KBM-7 (cell line): ENCODE results near the gene PLD3.

ENCODE experiments used
- DNase-seq: peaks from one replicate; pipeline ENCODE4 v3.0.0-alpha.2; 2015
- in situ Hi-C: fragments of 300-500 bp; cut with MboI; formaldehyde crosslinking; loops from 2 replicates; pipeline ENCODE4 v1.14.3; 2020; ENCODE audit warnings: low sequenced_read_pairs, low pct_unique_long_range_greater_than_20kb, mixed read lengths

The PLD3 gene

GRCh38 chr19:40380199-40381037, 31.9 kb downstream of the PLD3 start:
- in situ Hi-C loops, result no loop called here
- DNase-seq, result no peak

GRCh38 chr19:40381321-40381720, 32.8 kb downstream of the PLD3 start:
- DNase-seq, result no peak
- in situ Hi-C loops, result no loop called here

DNA sequence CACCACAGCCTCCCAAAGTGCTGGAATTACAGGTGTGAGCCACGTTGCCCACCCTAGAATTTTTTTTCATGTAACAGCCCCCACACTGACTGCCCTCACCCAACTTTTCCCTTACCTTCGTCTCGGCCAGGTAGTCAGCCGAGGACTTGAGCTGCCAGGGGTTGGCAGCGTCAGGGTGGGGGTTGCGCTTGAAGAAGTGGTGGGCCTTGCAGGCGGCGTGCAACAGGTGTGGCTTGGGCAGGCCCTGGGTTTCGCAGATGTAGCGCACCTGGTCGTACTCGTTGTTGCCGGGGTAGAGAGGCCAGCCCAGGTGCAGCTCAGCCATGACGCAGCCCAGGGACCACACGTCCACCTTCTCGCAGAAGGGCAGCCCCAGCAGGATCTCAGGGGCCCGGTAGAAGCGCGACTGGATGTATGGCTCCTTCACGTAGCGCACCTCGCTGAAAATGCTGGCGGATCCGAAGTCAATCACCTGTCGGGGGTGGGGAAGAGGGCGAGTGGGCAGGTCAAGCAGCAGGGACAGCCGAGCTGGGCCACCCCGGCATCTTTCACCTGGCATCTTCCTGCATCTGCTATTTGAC, 35.3 kb downstream of the PLD3 start:
- no peak for DNase-seq
- in situ Hi-C loops, result no loop called here

DNA sequence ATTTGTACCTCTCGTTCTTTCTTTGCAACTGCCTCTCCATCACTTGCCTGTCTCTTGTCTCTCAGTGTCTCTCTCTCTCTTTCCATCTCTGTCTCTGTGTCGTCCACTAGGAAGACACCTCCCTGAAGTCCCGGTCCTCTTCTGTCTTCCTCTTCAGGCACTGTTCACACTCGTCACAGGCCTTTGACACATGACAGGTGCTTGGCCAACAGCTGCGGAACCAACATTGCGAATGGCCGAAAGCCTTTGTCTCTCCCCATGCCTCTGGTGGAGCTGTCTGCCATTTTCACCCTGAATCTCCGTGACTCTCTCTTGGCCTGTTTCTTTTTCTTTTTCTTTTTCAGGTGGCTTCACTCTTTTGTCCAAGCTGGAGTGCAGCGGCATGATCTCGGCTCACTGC, 38.7 kb downstream of the PLD3 start:
- in situ Hi-C loops, result no loop called here
- DNase-seq, result no peak

DNA sequence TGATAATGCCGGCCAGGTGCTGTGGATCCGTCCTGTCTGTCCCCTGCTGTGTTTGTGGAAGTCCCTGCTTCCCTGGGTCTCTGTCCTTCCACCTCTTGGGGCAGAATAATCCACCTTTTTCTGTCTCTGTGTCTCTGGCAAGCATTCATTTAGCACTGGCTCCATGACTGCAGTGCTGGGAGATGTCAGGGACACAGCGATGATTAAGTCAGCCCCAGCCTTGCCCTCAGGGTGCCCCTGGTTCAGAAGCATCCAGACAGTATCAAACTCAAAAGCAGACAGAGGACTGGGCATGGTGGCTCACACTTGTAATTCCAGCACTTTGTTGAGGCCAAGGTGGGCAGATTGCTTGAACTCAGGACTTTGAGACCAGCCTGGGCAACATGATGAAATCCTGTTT, 40.0 kb downstream of the PLD3 start:
- in situ Hi-C loops, result no loop called here
- no peak for DNase-seq

DNA sequence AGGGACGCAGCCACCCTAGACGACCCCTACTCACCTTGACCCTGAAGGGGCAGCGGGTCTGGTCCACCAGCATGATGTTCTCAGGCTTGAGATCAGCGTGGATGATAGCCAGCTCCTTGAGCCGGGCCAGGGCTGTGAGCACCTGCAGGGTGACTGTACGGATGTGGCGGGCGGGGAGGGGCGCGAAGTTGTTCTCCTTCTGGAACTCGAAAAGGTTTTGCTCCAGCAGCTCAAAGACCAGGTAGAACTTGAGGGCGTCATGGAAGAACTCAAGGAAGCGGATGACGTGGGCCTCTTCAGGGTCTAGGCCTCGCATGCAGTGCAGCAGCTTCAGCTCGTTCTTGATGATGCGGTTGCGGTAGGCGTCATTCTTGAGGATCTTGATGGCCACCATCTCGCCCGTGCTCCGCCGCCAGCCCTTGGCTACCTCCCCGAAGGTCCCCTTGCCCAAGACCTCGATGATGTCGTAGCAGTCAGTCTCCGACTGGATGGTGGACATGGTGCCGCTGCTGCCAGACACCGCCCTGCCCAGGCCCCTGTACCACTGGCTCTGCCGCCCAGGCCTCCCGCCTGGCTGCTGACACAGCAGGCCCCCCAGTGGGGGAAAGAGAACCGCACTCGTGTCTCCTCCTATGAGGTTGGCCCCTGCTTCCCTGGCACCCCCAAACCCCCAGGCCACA, 41.0 kb downstream of the PLD3 start:
- in situ Hi-C loops, result no loop called here
- DNase-seq, result no peak

DNA sequence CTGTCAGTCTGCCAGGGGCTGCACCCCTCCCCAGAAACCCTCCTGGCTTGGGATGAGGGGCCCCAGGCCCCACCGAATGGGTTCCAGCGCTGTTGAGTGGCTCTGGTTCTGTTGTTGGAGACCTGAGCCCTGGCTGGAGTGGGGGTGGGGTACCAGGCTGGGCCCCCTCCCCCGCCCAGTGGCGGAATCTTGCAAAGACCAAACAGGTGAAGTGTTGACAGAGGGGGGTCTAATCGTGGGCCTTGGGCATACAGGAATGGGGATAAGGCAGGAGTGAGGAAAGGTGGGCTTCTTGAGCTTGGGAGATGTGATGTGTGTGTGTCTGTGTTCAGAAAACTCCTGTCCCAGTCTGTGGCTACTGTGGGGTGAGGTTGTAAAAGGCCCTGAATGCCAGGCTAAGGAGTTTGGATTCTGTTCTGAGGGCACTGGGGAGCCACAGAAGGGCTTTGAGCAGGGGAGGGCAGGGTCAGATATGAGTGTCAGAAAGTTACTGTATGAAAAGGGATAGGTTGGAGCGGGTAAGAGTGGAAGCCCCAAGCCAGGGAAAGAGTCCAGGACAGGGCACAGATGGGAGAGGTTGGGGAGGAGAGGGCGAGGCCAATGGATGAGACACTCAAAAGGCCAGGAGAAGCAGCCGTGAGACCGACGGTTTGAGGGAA, 41.7 kb downstream of the PLD3 start, which contains the start of gene HIPK4:
Gene HIPK4, minus strand, starts transcription at position 98 of the 659 bp plus-strand sequence. CDS start 279 bp downstream, outside the sequence.
- in situ Hi-C loops, result no loop called here

DNA sequence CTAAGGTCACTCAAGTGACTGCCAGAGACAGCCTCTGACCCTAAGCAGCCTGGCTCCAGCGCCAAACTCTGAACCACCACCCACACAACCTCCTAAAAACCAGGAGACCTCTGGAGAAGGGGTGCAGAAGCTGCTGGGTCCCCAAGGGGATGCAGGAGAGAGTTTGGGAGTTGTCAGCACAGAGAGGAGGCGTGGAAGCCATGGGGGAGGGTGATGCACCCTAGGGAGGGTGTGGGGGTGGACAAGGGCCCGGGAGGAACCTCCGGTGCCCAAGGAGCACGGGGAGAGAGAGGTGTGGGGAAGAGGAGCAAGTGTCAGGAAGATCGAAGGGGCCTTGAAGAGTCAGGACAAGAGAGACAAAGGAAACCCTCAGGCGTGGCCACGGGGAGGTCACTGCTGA, 43.6 kb downstream of the PLD3 start:
- DNase-seq, result no peak
- in situ Hi-C loops, result no loop called here

More for the DNA sequence above, 41.7 kb downstream of the PLD3 start, which contains the start of gene HIPK4:
- no peak for DNase-seq

GRCh38 chr19:40392894-40393517, 44.5 kb downstream of the PLD3 start:
- no peak for DNase-seq
- in situ Hi-C loops, result no loop called here

DNA sequence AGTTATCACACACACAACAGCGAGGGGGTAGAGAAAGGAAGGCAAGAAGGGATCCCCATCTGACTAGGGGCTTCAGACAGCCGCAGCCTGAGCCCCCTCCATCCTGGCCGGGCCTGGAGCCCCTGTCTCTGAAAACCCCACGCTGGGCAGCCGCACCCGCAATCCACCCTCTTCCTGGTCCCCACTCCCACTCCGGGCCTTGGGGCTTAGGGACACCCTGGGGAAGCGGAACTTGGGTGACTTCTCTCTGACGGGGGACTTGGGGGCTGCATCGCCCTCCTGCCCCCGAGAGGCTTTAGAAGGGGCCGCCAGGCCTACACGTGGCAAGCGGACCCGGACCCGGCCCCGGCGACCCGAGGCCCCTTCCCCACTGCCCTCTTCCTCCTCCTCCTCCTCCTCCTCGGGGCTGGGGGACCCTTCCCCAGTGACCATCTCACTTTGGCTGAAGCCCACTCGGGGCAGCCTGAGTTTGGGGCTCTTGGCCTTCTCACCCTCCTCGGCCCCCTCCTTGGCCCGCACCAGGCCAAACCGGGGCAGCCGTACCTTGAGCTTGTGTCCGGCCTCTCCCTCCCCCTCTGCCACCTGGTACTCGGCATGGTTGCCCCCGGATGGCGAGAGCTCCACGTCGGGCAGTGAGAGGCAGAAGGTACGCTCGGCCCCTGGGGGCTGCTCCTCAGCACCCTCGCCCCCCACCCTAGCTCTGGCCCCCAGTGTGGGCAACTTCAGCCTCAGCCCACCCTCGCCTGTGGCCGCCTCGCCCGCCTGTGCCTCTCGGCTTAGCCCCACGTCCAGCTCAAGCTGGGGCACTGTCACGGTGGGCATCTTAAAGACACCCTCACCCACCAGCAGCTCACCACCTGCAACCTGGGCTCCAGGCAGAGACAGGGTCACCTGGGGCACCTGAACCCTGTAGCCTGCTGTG, 45.7 kb downstream of the PLD3 start:
- DNase-seq, result no peak
- in situ Hi-C loops, result no loop called here

DNA sequence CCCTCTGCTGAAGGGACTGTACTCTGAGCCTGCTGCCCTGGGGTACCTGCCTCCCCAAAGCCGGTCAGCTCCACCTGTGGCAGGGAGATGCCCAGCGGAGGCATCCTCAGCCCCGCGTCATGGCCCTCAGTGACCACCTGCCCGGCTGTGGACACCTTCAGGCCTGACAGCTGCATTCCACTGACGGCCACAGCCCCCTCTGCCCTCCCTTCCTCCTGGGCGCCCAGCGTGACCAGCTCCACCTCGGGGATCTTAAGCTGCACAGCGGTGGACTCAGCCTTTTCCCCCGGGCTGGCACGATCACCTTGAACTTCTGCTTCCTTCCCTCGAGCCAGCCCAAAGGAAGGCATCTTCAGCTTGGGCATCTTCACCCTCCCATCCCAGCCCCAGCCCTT, 46.3 kb downstream of the PLD3 start:
- in situ Hi-C loops, result no loop called here
- no peak for DNase-seq

DNA sequence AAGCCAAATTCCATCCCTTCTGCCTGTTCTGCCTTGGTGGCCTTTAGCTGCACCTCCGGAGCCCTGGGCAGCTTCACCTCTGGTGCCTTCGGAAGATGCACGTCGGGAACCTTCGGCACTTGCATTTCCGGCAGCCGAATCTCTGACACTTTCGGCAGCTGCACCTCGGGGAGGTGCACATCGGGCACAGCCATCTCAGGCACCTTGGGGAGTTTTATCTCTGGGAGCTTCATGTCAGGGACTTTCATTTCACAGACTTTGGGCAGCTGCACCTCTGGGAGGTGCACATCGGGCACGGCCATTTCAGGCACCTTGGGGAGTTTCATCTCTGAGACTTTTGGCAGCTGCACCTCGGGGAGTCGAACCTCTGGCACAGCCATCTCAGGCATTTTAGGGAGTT, 47.5 kb downstream of the PLD3 start:
- in situ Hi-C loops, result no loop called here
- no peak for DNase-seq

DNA sequence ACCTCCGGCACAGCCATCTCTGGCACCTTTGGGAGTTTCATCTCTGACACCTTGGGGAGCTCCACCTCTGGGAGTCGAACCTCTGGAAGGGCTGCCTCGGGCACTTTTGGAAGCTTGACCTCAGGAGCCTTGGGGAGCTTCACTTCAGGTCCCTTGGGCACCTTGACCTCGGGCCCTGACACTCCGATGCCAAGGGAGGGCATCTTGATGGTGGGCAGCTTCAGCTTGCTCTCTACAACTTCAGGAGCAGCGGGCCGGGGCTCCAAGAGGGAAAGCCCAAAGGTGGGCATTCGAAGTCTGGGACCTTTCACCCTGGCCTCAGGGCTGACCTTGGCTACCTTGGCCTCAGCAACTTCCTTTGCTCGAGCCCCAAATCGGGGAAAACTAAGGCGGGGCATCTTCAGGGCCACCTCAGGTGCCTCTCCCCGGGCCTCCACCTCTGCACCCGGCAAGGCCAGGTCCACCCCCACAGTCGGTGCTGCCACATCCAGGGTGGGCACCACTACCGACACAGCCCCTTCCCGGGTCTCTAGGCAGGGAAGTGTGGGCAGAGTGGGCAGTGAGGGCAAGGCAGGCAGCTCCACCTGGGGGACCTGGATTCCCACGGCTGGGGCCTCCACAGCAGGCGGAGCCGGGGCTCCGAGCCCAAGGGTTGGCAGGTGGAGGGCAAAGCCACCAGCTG, 48.5 kb downstream of the PLD3 start:
- in situ Hi-C loops, result no loop called here
- no peak for DNase-seq

DNA sequence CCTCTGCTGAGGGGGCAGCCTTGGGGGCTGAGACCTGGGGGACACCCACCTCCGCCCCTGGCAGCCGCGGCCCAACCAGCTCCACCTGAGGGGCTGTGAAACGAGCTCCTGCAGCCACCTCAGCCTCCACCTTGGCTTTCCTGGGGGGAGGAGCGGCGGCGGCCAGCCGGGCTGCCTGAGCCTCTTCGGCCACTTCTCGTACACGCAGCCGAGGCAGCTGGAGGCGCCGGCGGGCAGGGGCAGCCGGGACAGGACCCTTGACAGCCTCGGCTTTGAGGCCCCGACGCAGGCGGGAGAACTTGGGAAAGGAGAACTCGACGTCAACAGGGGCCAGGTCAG, 49.0 kb downstream of the PLD3 start:
- DNase-seq, result no peak
- in situ Hi-C loops, result no loop called here

DNA sequence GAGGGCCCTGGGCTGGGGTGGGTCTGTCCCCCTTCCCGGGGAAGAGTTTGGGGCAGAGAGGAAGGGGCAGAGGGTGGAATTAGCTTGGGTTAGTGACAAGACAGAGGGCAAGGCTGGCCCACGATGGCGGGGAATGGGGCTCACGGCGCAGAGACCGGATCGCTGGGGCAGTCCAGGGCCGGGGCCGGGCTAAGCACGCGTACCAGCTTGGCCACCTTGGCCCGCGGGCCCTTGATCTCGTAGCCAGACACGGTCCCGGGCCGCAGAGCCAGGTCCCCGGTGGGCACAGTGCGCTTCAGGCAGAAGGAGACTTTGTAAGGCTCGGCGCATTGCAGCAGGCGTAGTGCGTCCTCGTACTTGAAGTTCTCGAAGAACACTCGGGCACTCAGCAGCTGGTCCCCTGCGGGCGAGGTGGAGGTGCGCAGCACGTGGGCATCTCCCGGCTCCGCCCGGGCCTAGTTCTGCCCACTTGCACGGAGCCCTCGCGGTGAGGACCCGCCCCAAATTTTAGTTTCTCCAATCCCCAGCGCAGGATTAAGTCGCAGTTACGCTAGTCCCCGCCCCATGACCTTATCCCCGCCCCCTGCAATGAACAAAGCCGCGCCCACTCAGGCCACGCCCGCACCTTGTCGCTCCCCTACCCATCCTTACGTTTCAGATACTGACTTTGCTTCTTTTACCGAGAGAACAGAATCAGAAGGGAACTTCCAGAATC, 50.1 kb downstream of the PLD3 start:
- in situ Hi-C loops, result no loop called here

GRCh38 chr19:40400559-40400958, 52.1 kb downstream of the PLD3 start:
- in situ Hi-C loops, result no loop called here
- no peak for DNase-seq

More for the DNA sequence above, 50.1 kb downstream of the PLD3 start:
- no peak for DNase-seq

DNA sequence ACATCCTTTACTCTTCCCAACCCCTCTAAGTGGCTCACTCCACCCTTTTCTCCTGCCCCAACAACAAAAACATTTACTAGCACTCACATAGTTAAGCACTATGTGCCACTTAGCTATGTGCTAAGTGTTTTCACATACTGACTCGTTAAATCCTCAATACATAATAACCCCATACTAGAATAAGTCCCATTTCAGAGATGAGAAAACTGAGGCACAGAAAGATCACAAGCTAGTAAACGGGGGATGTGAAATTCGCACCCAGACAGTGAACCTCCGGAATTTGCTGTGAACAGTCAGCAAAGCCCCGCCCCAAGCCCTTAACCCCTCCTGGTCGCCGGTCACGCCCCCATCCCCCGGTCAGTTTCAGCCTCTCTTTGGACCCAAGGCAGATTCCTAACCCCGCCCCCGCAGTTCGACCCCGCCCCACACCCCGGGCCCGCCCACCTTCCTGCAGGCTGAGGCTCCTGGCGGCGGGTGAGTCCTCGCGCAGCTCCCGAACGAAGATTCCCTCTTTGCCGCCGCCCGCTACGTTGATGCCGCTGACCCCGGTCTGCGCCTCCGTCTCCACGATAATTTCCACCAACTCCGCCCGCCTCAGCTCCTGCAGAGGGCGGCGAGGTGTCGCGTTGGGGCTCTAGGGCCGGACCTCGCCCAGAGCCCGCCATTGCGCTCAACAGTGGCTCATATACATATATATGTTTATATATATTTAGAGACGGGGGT, 54.9 kb downstream of the PLD3 start:
- in situ Hi-C loops, result no loop called here
- DNase-seq, result peak; percentile 75
